Mucosa of gallbladder (tissue), 1 donor: ENCODE results near the gene PRL. TPM values are rescaled to one million over a fixed set of nuclear protein-coding genes. Genes with fewer than 3 reads are reported as not detected.

Source experiments
- DNase-seq: peaks from one replicate; pipeline ENCODE4 v3.0.0-alpha.2; 2020; ENCODE audit warnings: low spot score
- total RNA-seq: library from RNA; stranded (reverse); gene quantifications from one replicate; pipeline ENCODE4 v1.2.1, GENCODE V29; 2021
- donor health status: DM: no; HTN: no; CAD: no.

Gene PRL
- total RNA-seq = not detected

GRCh38 chr6:22296936-22297335 is at the start of gene PRL:
TSS of gene PRL (minus strand) at chr6:22297036. CDS start at chr6:22296982, 54 bp downstream.
- no peak for DNase-seq

GRCh38 chr6:22343864-22344263 is 47.0 kb upstream of the PRL start:
- no peak for DNase-seq

GRCh38 chr6:22334778-22335177 is 37.9 kb upstream of the PRL start:
- no peak for DNase-seq

GRCh38 chr6:22333802-22334201 is 37.0 kb upstream of the PRL start:
- no peak for DNase-seq

GRCh38 chr6:22332711-22333110 is 35.9 kb upstream of the PRL start:
- no peak for DNase-seq

GRCh38 chr6:22332216-22332615 is 35.4 kb upstream of the PRL start:
- no peak for DNase-seq

- no peak for DNase-seq
These were observed 34.1 kb upstream of the PRL start for GRCh38 chr6:22330941-22331340.

- DNase-seq = no peak
These were observed 31.6 kb upstream of the PRL start for GRCh38 chr6:22328474-22328873.

GRCh38 chr6:22327881-22328280 is 31.0 kb upstream of the PRL start:
- DNase-seq = no peak

GRCh38 chr6:22326500-22326899 is 29.7 kb upstream of the PRL start:
- DNase-seq = no peak

GRCh38 chr6:22325481-22325880 is 28.6 kb upstream of the PRL start:
- no peak for DNase-seq

GRCh38 chr6:22323848-22324247 is 27.0 kb upstream of the PRL start:
- DNase-seq = no peak

- DNase-seq = no peak
These were observed 25.5 kb upstream of the PRL start for GRCh38 chr6:22322103-22323030.

- no peak for DNase-seq
These were observed 23.9 kb upstream of the PRL start for GRCh38 chr6:22320750-22321149.

GRCh38 chr6:22318404-22318803 is 21.6 kb upstream of the PRL start:
- DNase-seq = no peak

GRCh38 chr6:22313796-22314195 is 17.0 kb upstream of the PRL start:
- no peak for DNase-seq

- no peak for DNase-seq
These were observed 12.1 kb upstream of the PRL start for GRCh38 chr6:22308939-22309338.

- no peak for DNase-seq
These were observed 10.1 kb upstream of the PRL start for GRCh38 chr6:22306741-22307466.

- no peak for DNase-seq
These were observed 6.0 kb upstream of the PRL start for GRCh38 chr6:22302838-22303237.

GRCh38 chr6:22300273-22300998 is 3.6 kb upstream of the PRL start:
- DNase-seq = no peak

- DNase-seq = no peak
These were observed 1.6 kb upstream of the PRL start for GRCh38 chr6:22298475-22298890.

- DNase-seq = no peak
These were observed 769 bp downstream of the PRL start for GRCh38 chr6:22296067-22296466.
